AG04450 (cell line): ENCODE measurements around the gene PRR5L. TPM values are rescaled to one million over a fixed set of nuclear protein-coding genes. Genes with fewer than 3 reads are reported as not detected.

Experiments used
- CTCF ChIA-PET: fragments of 300-600, 350-600 bp; formaldehyde crosslinking; extraction: SDS; loops from one replicate; lab custom pipeline; 2022; ENCODE audit warnings: antibody characterized with exemption, inconsistent platforms; lab: Charles Lee
- POLR2A ChIA-PET: fragments of 350-600 bp; formaldehyde crosslinking; extraction: SDS; loops from one replicate; lab custom pipeline; 2021; ENCODE audit warnings: antibody characterized with exemption, inconsistent platforms; lab: Yijun Ruan, JAX
- DNase-seq: peaks from one replicate; pipeline ENCODE4 v3.0.0-alpha.2; 2011; ENCODE audit warnings: low read depth, low spot score
- H3K27ac ChIP-seq: one replicate; pipeline ENCODE4 v1.5.1; 2012; ENCODE audit warnings: low read depth, low read length, control low read depth
- H3K27me3 ChIP-seq: one replicate; pipeline ENCODE4 v1.6.0; 2012; ENCODE audit warnings: low read length; ENCODE audit not compliant: control insufficient read depth, insufficient read depth
- H3K4me3 ChIP-seq: 2 replicates; pipeline ENCODE4 v1.5.1; 2011; ENCODE audit warnings: mild to moderate bottlenecking, low read depth, low read length, control low read depth
- H3K9me3 ChIP-seq: 2 replicates; pipeline ENCODE4 v1.5.1; 2012; ENCODE audit warnings: low read length; ENCODE audit not compliant: control insufficient read depth, insufficient read depth
- polyA plus RNA-seq: library from polyadenylated mRNA; depleted of rRNA; stranded (reverse); fragments of >200 nt; gene quantifications from 2 replicates; pipeline ENCODE4 v1.2.3, GENCODE V29; 2011
- TF ChIP-seq, protein P1 (sequence below): IDR thresholded peaks from 2 replicates; pipeline ENCODE4 v1.5.1; 2011; ENCODE audit warnings: low read depth, low read length, control low read depth, inconsistent platforms

PRR5L gene
- polyA plus RNA-seq, 1 experiment, result 3.4 TPM

DNA sequence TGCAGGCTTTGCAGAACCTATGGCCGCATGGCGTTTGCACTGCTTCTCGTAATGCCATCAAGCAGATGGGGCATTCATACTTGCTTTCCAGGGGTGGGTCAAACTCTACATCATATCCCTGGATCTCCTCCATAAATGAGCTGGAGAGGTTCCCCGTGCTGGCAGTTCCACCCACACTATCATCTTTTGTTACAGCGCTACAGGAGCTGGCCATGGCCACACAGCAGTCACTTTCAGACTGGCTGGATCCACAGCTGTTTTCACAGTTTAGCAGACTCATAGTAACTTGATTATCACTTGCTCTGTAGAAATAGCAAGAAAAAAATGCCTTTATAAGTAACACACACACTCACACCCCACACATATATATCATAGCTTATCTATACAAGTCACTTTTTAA lies 205.1 kb downstream of the PRR5L start:
- POLR2A ChIA-PET, result no interaction called here
- CTCF ChIA-PET, result interaction anchor here (0.6 to 6.7 kb wide), 4 partner anchors 8 to 22 kb away, joined by 4 to 89 read pairs (median 16); partner anchors contain the start of gene TRAF6
- Histone ChIP-seq H3K9me3 (no peaks in the 10 kb centered on the region), H3K27ac (no peak overlapping the region), H3K27me3 (no peaks in the 10 kb centered on the region), H3K4me3 (no peak overlapping the region)
- no peak for DNase-seq
- TF ChIP-seq, protein P1, sequence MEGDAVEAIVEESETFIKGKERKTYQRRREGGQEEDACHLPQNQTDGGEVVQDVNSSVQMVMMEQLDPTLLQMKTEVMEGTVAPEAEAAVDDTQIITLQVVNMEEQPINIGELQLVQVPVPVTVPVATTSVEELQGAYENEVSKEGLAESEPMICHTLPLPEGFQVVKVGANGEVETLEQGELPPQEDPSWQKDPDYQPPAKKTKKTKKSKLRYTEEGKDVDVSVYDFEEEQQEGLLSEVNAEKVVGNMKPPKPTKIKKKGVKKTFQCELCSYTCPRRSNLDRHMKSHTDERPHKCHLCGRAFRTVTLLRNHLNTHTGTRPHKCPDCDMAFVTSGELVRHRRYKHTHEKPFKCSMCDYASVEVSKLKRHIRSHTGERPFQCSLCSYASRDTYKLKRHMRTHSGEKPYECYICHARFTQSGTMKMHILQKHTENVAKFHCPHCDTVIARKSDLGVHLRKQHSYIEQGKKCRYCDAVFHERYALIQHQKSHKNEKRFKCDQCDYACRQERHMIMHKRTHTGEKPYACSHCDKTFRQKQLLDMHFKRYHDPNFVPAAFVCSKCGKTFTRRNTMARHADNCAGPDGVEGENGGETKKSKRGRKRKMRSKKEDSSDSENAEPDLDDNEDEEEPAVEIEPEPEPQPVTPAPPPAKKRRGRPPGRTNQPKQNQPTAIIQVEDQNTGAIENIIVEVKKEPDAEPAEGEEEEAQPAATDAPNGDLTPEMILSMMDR, result no peak

DNA sequence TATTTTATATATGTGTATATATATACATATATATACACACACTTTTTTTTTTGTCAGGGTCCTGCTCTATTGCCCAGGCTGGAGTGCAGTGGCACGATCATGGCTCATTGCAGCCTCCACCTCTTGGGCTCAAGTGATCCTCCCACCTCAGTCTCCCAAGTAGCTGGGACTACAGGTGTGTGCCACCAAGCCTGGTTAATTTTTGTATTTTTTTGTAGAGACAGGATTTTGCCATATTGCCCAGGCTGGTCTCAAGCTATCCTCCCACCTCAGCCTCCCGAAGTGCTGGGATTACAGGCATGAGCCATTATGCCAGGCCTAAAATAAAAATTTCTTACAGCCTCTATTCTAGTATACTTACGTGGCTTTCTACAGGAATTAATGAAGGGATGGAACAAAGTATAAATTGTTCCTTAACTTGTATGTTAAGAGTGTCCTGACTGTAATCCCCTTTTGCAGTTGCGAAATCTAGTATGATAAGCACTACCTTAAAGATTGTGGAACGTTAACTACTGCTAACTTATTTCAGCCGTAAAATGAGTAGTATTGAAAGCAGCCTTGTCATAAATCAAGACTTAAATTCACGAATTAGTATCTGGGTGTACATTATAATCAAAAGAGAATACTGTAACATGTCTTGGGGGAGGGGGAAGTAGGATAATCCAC lies 211.9 kb downstream of the PRR5L start:
- peaks cover 2% of the 10 kb centered on the region; the same call in 1 of the 2 replicates for H3K9me3 ChIP-seq
- no peak for DNase-seq
- TF ChIP-seq, protein P1, result no peak
- CTCF ChIA-PET, result interaction anchor here (2.4 to 2.9 kb wide), 2 partner anchors 8 to 15 kb away, joined by 19 to 25 read pairs; no protein-coding TSS in a partner anchor
- POLR2A ChIA-PET, result interaction anchor here (1.8 kb wide), 1 partner anchor 8 kb away, joined by 5 read pairs; no protein-coding TSS in a partner anchor
- H3K27ac ChIP-seq, result no peak overlapping the region
- no peaks in the 10 kb centered on the region for H3K27me3 ChIP-seq
- peak overlapping the region; percentile 95 for H3K4me3 ChIP-seq

DNA sequence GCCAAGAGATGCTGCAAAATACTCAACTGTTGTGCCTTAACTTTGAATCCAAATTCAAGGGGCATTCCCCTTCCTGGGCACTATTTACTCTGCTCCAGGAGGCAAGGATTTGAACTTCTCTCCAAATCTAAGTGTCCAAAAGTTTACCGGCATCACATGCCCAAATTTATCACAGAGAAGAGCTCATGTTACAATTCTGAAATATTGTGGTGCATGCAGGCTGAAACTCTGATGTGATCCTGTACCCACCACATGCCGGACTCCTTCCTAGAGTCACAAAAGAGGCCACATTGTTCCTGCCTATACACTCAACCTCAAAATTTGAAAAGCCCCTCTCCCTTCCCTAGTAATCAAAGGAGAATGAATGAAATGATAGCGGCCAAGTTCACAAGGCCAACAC lies 212.7 kb downstream of the PRR5L start:
- Histone ChIP-seq H3K27me3 (no peaks in the 10 kb centered on the region), H3K9me3 (peaks cover 2% of the 10 kb centered on the region), H3K27ac (no peak overlapping the region), H3K4me3 (peak overlapping the region; percentile 95)
- no peak for DNase-seq
- POLR2A ChIA-PET, result interaction anchor here (1.8 kb wide), 1 partner anchor 8 kb away, joined by 5 read pairs; no protein-coding TSS in a partner anchor
- CTCF ChIA-PET, result interaction anchor here (1.2 to 2.9 kb wide), 5 partner anchors 9 to 220 kb away, joined by 3 to 25 read pairs (median 6); no protein-coding TSS in a partner anchor
- TF ChIP-seq, protein P1, result no peak

DNA sequence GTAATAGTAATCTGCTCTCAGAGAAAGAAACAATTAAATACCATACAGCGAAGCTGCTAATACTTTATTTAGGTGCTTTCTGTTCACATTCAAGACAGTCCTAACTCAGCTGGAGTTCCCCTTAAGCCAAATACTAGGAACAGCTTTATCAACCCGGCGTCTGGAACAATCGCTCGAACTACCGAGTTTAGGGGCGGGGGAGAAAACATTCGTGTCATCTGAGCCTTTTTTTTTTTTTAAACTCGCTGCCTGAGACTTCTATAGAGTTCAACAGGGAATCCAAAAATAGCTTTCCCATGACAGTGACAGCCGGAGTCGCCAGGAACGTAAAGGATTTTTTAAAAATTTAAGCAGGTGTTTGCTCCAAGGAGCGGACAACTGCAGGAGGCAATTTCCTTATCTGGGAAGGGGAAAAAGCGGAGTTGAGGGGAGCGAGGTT lies 213.1 kb downstream of the PRR5L start:
- POLR2A ChIA-PET, result interaction anchor here (1.8 kb wide), 1 partner anchor 9 kb away, joined by 5 read pairs; no protein-coding TSS in a partner anchor
- CTCF ChIA-PET, result interaction anchor here (1.2 to 2.9 kb wide), 5 partner anchors 9 to 221 kb away, joined by 3 to 25 read pairs (median 6); no protein-coding TSS in a partner anchor
- peaks cover 7% of the 10 kb centered on the region for H3K9me3 ChIP-seq
- no peak overlapping the region for H3K27ac ChIP-seq
- DNase-seq, result no peak
- H3K4me3 ChIP-seq, result peak overlapping the region; percentile 95
- H3K27me3 ChIP-seq, result no peaks in the 10 kb centered on the region
- TF ChIP-seq, protein P1, result no peak
